Neural progenitor cell (in vitro differentiated cells): ENCODE data around the gene ATP6AP2.
A peak's percentile ranks its signal among the peaks of the same experiment; 100 is the strongest.

Source experiments
- EZH2 ChIP-seq: fragments of 200-600 bp; sonication (generic); IDR thresholded peaks from 2 replicates; pipeline ENCODE4 v1.6.1; 2017; ENCODE audit warnings: antibody characterized with exemption, mild to moderate bottlenecking, moderate library complexity
- EZH2phosphoT487 ChIP-seq: fragments of 200-600 bp; sonication (generic); IDR thresholded peaks from 2 replicates; pipeline ENCODE4 v1.6.1; 2017; ENCODE audit warnings: antibody characterized with exemption
- TF ChIP-seq, protein P1 (sequence below): fragments of 200-600 bp; sonication (generic); IDR thresholded peaks from 2 replicates; pipeline ENCODE4 v1.5.1; 2017; ENCODE audit warnings: antibody characterized with exemption, mild to moderate bottlenecking

DNA sequence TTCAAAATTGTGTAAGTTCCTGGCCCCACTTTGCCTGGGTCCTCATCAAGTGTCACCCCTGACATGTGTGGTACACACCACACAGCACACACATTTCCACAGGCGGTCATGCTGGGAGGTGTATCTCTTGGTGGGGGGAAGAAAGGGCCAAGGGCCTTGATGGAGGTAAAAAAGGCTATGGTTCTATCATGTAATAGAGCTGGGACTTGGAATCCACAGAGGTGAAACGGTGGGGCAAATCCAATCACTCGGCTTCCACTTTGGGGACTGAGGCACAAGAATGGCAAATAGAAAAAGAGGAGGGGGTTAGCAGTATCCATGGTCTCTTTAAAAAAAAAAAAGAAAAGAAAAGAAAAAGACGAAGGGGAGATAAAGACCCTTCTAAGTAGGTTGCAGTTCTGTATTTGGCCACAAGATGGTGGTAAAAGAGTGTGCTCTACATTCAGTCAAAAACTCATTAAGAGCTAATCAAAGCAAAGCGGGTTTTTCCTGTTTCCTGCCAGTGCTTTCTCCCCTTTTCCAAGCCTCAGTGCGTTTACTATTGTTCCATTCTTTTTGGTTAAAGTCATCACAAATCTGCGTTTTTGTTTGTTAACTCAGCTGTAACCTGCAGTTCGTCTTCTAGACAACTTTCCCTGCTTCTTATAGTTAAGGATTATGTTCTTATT is 37.0 kb upstream of the ATP6AP2 start:
- TF ChIP-seq, protein P1, sequence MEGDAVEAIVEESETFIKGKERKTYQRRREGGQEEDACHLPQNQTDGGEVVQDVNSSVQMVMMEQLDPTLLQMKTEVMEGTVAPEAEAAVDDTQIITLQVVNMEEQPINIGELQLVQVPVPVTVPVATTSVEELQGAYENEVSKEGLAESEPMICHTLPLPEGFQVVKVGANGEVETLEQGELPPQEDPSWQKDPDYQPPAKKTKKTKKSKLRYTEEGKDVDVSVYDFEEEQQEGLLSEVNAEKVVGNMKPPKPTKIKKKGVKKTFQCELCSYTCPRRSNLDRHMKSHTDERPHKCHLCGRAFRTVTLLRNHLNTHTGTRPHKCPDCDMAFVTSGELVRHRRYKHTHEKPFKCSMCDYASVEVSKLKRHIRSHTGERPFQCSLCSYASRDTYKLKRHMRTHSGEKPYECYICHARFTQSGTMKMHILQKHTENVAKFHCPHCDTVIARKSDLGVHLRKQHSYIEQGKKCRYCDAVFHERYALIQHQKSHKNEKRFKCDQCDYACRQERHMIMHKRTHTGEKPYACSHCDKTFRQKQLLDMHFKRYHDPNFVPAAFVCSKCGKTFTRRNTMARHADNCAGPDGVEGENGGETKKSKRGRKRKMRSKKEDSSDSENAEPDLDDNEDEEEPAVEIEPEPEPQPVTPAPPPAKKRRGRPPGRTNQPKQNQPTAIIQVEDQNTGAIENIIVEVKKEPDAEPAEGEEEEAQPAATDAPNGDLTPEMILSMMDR: peak; percentile 86
- TF ChIP-seq EZH2 (no peak), EZH2phosphoT487 (no peak)
